Gastrocnemius medialis (tissue), 4 donors: ENCODE measurements around the gene PGK2. TPM values are rescaled to one million over a fixed set of nuclear protein-coding genes. Genes with fewer than 3 reads are reported as not detected.
"Not testable (repeated sequence)": the region's sequence is repeated elsewhere in the genome, so short reads cannot be mapped to it uniquely, and the experiment has no call there.

Source experiments
- ATAC-seq, 2 donors: fragments of 150-250 bp; one replicate each; pipeline ENCODE4 v1.9.1; 2016
- DNase-seq, 2 donors: peaks; one replicate each; pipeline ENCODE4 v3.0.0-alpha.2; 2019
- H3K27ac ChIP-seq, 4 donors: fragments of 200-600 bp; sonication (generic); 1 replicate in 1 of 4; 2 replicates in 3 of 4; pipeline ENCODE4 v1.5.1; 2016 to 2018; ENCODE audit warnings: mild to moderate bottlenecking in 2 of 4, moderate library complexity in 1 of 4
- H3K27me3 ChIP-seq, 3 donors: fragments of 200-600 bp; sonication (generic) in 2 of 3; 1 replicate in 1 of 3; 2 replicates in 2 of 3; pipeline versions ENCODE4 v1.5.1 to v1.6.0; 2016 to 2019; ENCODE audit warnings: mild to moderate bottlenecking in 1 of 3, moderate library complexity in 1 of 3
- H3K36me3 ChIP-seq, 2 donors: fragments of 200-600 bp; sonication (generic) in 1 of 2; one replicate each; pipeline ENCODE4 v1.5.1; 2017 to 2018
- H3K4me1 ChIP-seq, 2 donors: fragments of 200-600 bp; sonication (generic) in 1 of 2; one replicate each; pipeline ENCODE4 v1.5.1; 2016 to 2017; ENCODE audit warnings: mild to moderate bottlenecking in 2 of 2
- H3K4me3 ChIP-seq, 4 donors: fragments of 200-600 bp; sonication (generic) in 3 of 4; 1 replicate in 1 of 4; 2 replicates in 3 of 4; pipeline ENCODE4 v1.5.1; 2016 to 2019; ENCODE audit warnings: mild to moderate bottlenecking in 2 of 4
- H3K9me3 ChIP-seq, 3 donors: fragments of 200-600 bp; sonication (generic) in 2 of 3; 1 replicate in 1 of 3; 2 replicates in 2 of 3; pipeline ENCODE4 v1.5.1; 2016 to 2019
- CTCF ChIP-seq, 5 experiments: fragments of 450-650 bp in 3 of 5; fragments of 200-600 bp in 2 of 5; sonication (generic) in 2 of 5; IDR thresholded peaks in 4 of 5; conservative IDR thresholded peaks in 1 of 5; 1 replicate in 4 of 5; 2 replicates in 1 of 5; pipeline ENCODE4 v1.5.1; 2016 to 2019; ENCODE audit warnings: antibody characterized with exemption in 5 of 5, mild to moderate bottlenecking in 3 of 5, moderate library complexity in 3 of 5
- POLR2A ChIP-seq, 2 donors: fragments of 450-650 bp; IDR thresholded peaks; one replicate each; pipeline ENCODE4 v1.6.1; 2017; ENCODE audit warnings: antibody characterized with exemption in 2 of 2, mild to moderate bottlenecking in 2 of 2, moderate library complexity in 2 of 2
- in situ Hi-C, 4 donors: fragments of 200-750 bp; cut with MboI; loops; one replicate each; pipeline versions ENCODE4 v1.15.0 to v1.8.0; 2017; ENCODE audit warnings: low sequenced_read_pairs in 4 of 4
- intact Hi-C: fragments of 100-400 bp; cut with DNase I; formaldehyde crosslinking; loops from one replicate; pipeline ENCODE4 v1.15.1; 2023; ENCODE audit warnings: low total_unique reads
- total RNA-seq, 4 donors: library from RNA; depleted of rRNA; stranded (reverse); fragments of >200 nt; gene quantifications; one replicate each; pipeline versions ENCODE4 v1.1.0 to v1.2.3, GENCODE V29; 2016

PGK2 gene
- total RNA-seq, 4 donors from 2014 or later: not detected

- in situ Hi-C loops (no loop called here), intact Hi-C loops (no loop called here)
- no peak for DNase-seq
These were observed 26.2 kb upstream of the PGK2 start for GRCh38 chr6:49813248-49813647.

GRCh38 chr6:49806145-49806544, 19.1 kb upstream of the PGK2 start:
- in situ Hi-C loops: no loop called here
- Histone ChIP-seq H3K27ac (no peak overlapping the region), H3K4me1 (no peaks in the 10 kb centered on the region), H3K27me3 (no peaks in the 10 kb centered on the region), H3K9me3 (no peaks in the 10 kb centered on the region), H3K36me3 (no peaks in the 10 kb centered on the region), H3K4me3 (no peak overlapping the region)
- ATAC-seq (no peak), DNase-seq (no peak)
- TF ChIP-seq POLR2A (IDR thresholded peaks at IDR 0.05): no peak
- no peak for TF ChIP-seq CTCF (IDR thresholded peaks at IDR 0.05 in 4 of 5, conservative IDR thresholded peaks at IDR 0.05 in 1 of 5)
- intact Hi-C loops: no loop called here

More at GRCh38 chr6:49813248-49813647, 26.2 kb upstream of the PGK2 start:
- Histone ChIP-seq H3K36me3 (no peaks in the 10 kb centered on the region), H3K27ac (no peak overlapping the region), H3K27me3 (no peaks in the 10 kb centered on the region), H3K4me1 (no peaks in the 10 kb centered on the region), H3K4me3 (no peak overlapping the region), H3K9me3 (no peaks in the 10 kb centered on the region)
- TF ChIP-seq CTCF (IDR thresholded peaks at IDR 0.05 in 4 of 5, conservative IDR thresholded peaks at IDR 0.05 in 1 of 5) (no peak), POLR2A (IDR thresholded peaks at IDR 0.05) (no peak)
- ATAC-seq: no peak

- in situ Hi-C loops (no loop called here), intact Hi-C loops (no loop called here)
- H3K36me3 ChIP-seq: no peaks in the 10 kb centered on the region
- no peaks in the 10 kb centered on the region for H3K27me3 ChIP-seq
- no peaks in the 10 kb centered on the region for H3K4me1 ChIP-seq
- TF ChIP-seq POLR2A (IDR thresholded peaks at IDR 0.05) (no peak), CTCF (IDR thresholded peaks at IDR 0.05 in 4 of 5, conservative IDR thresholded peaks at IDR 0.05 in 1 of 5) (no peak)
- no peak for ATAC-seq
- no peak overlapping the region for H3K27ac ChIP-seq
- no peak for DNase-seq
- H3K9me3 ChIP-seq: no peaks in the 10 kb centered on the region
- no peak overlapping the region for H3K4me3 ChIP-seq
These were observed 18.2 kb upstream of the PGK2 start for GRCh38 chr6:49805246-49805645.

- H3K4me1 ChIP-seq: no peaks in the 10 kb centered on the region
- H3K27me3 ChIP-seq: no peaks in the 10 kb centered on the region
- no peak for ATAC-seq
- no peaks in the 10 kb centered on the region for H3K36me3 ChIP-seq
- no peak for TF ChIP-seq POLR2A (IDR thresholded peaks at IDR 0.05)
- TF ChIP-seq CTCF (IDR thresholded peaks at IDR 0.05 in 4 of 5, conservative IDR thresholded peaks at IDR 0.05 in 1 of 5): no peak
- DNase-seq: no peak
- intact Hi-C loops: no loop called here
- in situ Hi-C loops: no loop called here
- no peak overlapping the region for H3K27ac ChIP-seq
- no peak overlapping the region for H3K4me3 ChIP-seq
- no peaks in the 10 kb centered on the region for H3K9me3 ChIP-seq
These were observed 14.4 kb upstream of the PGK2 start for GRCh38 chr6:49801525-49801924.

GRCh38 chr6:49799090-49799489, 12.0 kb upstream of the PGK2 start:
- ATAC-seq (no peak), DNase-seq (no peak)
- intact Hi-C loops: no loop called here
- Histone ChIP-seq H3K27me3 (no peaks in the 10 kb centered on the region), H3K27ac (no peak overlapping the region), H3K36me3 (no peaks in the 10 kb centered on the region), H3K4me1 (no peaks in the 10 kb centered on the region), H3K9me3 (no peaks in the 10 kb centered on the region), H3K4me3 (no peak overlapping the region)
- TF ChIP-seq POLR2A (IDR thresholded peaks at IDR 0.05) (no peak), CTCF (IDR thresholded peaks at IDR 0.05 in 4 of 5, conservative IDR thresholded peaks at IDR 0.05 in 1 of 5) (no peak)
- in situ Hi-C loops: no loop called here

- H3K36me3 ChIP-seq, H3K27me3 ChIP-seq, H3K4me3 ChIP-seq, in situ Hi-C loops, H3K4me1 ChIP-seq, ATAC-seq, intact Hi-C loops, H3K27ac ChIP-seq, H3K9me3 ChIP-seq, DNase-seq: not testable (repeated sequence)
These were observed 9.9 kb upstream of the PGK2 start for GRCh38 chr6:49796842-49797455.
